Ishikawa (cell line): Measurements from ENCODE around the gene RAX.

Experiments used
- CREB1 ChIP-seq: IDR thresholded peaks from 2 replicates; pipeline ENCODE4 v1.6.1; 2012; ENCODE audit warnings: low read depth
- EP300 ChIP-seq: IDR thresholded peaks from 2 replicates; pipeline ENCODE4 v1.6.1; 2012; ENCODE audit warnings: borderline replicate concordance
- FOXM1 ChIP-seq: IDR thresholded peaks from 2 replicates; pipeline ENCODE4 v1.6.1; 2012; ENCODE audit warnings: low read depth, borderline replicate concordance
- RAD21 ChIP-seq: IDR thresholded peaks from 2 replicates; pipeline ENCODE4 v1.6.1; 2012; ENCODE audit warnings: low read depth
- TAF1 ChIP-seq: IDR thresholded peaks from 2 replicates; pipeline ENCODE4 v1.6.1; 2012; ENCODE audit warnings: low read depth, mild to moderate bottlenecking
- TCF12 ChIP-seq: IDR thresholded peaks from 2 replicates; pipeline ENCODE4 v1.6.1; 2012; ENCODE audit warnings: low read depth
- USF1 ChIP-seq: IDR thresholded peaks from 2 replicates; pipeline ENCODE4 v1.6.1; 2012
- YY1 ChIP-seq: IDR thresholded peaks from 2 replicates; pipeline ENCODE4 v1.6.1; 2012; ENCODE audit warnings: low read depth
- TF ChIP-seq, protein P1 (sequence below): IDR thresholded peaks from 2 replicates; pipeline ENCODE4 v1.6.1; 2012; ENCODE audit warnings: low read depth, mild to moderate bottlenecking
- TF ChIP-seq, protein P2 (sequence below): IDR thresholded peaks from 2 replicates; pipeline ENCODE4 v1.6.1; 2012

DNA sequence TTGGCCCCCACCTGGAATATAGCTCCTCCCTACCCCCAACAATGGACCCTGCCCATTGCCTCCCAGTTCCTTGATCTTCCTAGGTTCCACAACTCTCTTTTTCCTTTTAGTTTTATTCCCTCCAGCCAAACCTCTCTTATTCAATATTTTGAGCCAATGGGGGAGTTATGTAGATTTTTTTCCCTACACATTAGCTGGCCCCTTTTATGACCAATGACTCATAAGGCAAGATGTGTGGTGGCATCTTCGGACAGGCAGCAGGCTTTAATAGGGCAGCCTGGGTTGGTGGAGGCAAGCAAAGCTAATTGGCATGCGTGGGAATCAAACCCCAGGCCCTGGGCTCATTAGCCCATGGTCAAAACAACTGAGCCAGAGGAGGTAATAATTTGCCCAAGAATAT, 44.1 kb downstream of the RAX start:
- TF ChIP-seq USF1 (no peak), FOXM1 (no peak), TAF1 (no peak), CREB1 (no peak), EP300 (no peak), YY1 (no peak), TCF12 (no peak), RAD21 (no peak)
- TF ChIP-seq, protein P1, sequence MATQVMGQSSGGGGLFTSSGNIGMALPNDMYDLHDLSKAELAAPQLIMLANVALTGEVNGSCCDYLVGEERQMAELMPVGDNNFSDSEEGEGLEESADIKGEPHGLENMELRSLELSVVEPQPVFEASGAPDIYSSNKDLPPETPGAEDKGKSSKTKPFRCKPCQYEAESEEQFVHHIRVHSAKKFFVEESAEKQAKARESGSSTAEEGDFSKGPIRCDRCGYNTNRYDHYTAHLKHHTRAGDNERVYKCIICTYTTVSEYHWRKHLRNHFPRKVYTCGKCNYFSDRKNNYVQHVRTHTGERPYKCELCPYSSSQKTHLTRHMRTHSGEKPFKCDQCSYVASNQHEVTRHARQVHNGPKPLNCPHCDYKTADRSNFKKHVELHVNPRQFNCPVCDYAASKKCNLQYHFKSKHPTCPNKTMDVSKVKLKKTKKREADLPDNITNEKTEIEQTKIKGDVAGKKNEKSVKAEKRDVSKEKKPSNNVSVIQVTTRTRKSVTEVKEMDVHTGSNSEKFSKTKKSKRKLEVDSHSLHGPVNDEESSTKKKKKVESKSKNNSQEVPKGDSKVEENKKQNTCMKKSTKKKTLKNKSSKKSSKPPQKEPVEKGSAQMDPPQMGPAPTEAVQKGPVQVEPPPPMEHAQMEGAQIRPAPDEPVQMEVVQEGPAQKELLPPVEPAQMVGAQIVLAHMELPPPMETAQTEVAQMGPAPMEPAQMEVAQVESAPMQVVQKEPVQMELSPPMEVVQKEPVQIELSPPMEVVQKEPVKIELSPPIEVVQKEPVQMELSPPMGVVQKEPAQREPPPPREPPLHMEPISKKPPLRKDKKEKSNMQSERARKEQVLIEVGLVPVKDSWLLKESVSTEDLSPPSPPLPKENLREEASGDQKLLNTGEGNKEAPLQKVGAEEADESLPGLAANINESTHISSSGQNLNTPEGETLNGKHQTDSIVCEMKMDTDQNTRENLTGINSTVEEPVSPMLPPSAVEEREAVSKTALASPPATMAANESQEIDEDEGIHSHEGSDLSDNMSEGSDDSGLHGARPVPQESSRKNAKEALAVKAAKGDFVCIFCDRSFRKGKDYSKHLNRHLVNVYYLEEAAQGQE = no peak
- TF ChIP-seq, protein P2, sequence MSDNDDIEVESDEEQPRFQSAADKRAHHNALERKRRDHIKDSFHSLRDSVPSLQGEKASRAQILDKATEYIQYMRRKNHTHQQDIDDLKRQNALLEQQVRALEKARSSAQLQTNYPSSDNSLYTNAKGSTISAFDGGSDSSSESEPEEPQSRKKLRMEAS = no peak
